ENCODE data around the gene CDH23. TPM values are rescaled to one million over a fixed set of nuclear protein-coding genes. Genes with fewer than 3 reads are reported as not detected.
A peak's percentile ranks its signal among the peaks of the same experiment; 100 is the strongest.

The CDH23 gene
- total RNA-seq, 1 donor from 2014 or later, result not detected

DNA sequence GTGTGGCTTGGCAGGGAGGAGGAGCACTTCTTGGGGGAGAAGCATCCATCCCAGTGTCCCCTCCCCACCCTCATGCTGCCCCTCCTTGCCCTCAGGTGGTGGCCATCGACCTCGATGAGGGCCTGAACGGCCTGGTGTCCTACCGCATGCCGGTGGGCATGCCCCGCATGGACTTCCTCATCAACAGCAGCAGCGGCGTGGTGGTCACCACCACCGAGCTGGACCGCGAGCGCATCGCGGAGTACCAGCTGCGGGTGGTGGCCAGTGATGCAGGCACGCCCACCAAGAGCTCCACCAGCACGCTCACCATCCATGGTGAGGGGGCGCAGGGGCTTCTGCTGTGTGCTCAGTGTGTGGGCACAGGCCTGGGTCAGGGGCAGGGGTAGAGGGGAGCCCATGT, 308.1 kb downstream of the CDH23 start:
- H3K9me3 Mint-ChIP-seq (ENCODE audit: low read depth), result no peaks in the 10 kb centered on the region
- H3K4me3 Mint-ChIP-seq (ENCODE audit: unreplicated experiment), result no peak overlapping the region
- TF ChIP-seq, protein P1, sequence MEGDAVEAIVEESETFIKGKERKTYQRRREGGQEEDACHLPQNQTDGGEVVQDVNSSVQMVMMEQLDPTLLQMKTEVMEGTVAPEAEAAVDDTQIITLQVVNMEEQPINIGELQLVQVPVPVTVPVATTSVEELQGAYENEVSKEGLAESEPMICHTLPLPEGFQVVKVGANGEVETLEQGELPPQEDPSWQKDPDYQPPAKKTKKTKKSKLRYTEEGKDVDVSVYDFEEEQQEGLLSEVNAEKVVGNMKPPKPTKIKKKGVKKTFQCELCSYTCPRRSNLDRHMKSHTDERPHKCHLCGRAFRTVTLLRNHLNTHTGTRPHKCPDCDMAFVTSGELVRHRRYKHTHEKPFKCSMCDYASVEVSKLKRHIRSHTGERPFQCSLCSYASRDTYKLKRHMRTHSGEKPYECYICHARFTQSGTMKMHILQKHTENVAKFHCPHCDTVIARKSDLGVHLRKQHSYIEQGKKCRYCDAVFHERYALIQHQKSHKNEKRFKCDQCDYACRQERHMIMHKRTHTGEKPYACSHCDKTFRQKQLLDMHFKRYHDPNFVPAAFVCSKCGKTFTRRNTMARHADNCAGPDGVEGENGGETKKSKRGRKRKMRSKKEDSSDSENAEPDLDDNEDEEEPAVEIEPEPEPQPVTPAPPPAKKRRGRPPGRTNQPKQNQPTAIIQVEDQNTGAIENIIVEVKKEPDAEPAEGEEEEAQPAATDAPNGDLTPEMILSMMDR (IDR thresholded peaks at IDR 0.05), result no peak
- no peaks in the 10 kb centered on the region for H3K36me3 Mint-ChIP-seq (ENCODE audit: low read depth)
- no peak for DNase-seq (ENCODE audit: low spot score)
- no peak overlapping the region for H3K27ac Mint-ChIP-seq (ENCODE audit: unreplicated experiment)
- H3K4me1 Mint-ChIP-seq (ENCODE audit: low read depth), result no peaks in the 10 kb centered on the region
- peaks cover 12% of the 10 kb centered on the region for H3K27me3 Mint-ChIP-seq (ENCODE audit: low read depth)

DNA sequence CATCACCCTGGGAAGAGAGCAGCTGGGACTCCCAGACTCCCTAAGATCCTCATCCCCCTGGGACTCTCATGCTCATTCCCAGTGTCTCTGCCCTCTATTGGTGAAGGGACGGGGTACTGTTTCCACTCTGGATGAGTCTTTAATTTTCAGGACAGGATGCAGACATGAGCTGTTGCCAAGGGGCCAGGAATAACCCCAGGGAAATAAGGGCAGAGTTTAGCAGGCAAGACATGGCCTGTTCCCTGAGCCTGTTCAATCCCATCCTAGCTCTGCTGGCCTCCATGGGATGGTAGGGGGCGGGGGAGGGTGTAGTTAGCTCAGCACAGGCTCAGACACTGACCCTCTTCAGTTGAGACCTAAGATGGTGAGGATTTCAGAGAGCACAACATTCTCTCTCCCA, 308.9 kb downstream of the CDH23 start:
- Mint-ChIP-seq H3K9me3 (ENCODE audit: low read depth) (no peaks in the 10 kb centered on the region), H3K36me3 (ENCODE audit: low read depth) (no peaks in the 10 kb centered on the region), H3K27ac (ENCODE audit: unreplicated experiment) (no peak overlapping the region), H3K4me1 (ENCODE audit: low read depth) (no peaks in the 10 kb centered on the region), H3K4me3 (ENCODE audit: unreplicated experiment) (no peak overlapping the region), H3K27me3 (ENCODE audit: low read depth) (peaks cover 16% of the 10 kb centered on the region)
- TF ChIP-seq, protein P1 (IDR thresholded peaks at IDR 0.05), result no peak
- no peak for DNase-seq (ENCODE audit: low spot score)

GRCh38 chr10:71706216-71707121, 309.7 kb downstream of the CDH23 start:
- Mint-ChIP-seq H3K4me3 (ENCODE audit: unreplicated experiment) (no peak overlapping the region), H3K27ac (ENCODE audit: unreplicated experiment) (no peak overlapping the region), H3K4me1 (ENCODE audit: low read depth) (no peaks in the 10 kb centered on the region), H3K36me3 (ENCODE audit: low read depth) (no peaks in the 10 kb centered on the region), H3K9me3 (ENCODE audit: low read depth) (no peaks in the 10 kb centered on the region), H3K27me3 (ENCODE audit: low read depth) (peaks cover 16% of the 10 kb centered on the region)
- TF ChIP-seq, protein P1 (IDR thresholded peaks at IDR 0.05), result no peak
- no peak for DNase-seq (ENCODE audit: low spot score)

GRCh38 chr10:71707240-71707789, 310.6 kb downstream of the CDH23 start:
- Mint-ChIP-seq H3K27ac (ENCODE audit: unreplicated experiment) (no peak overlapping the region), H3K4me3 (ENCODE audit: unreplicated experiment) (no peak overlapping the region), H3K27me3 (ENCODE audit: low read depth) (peaks cover 16% of the 10 kb centered on the region), H3K4me1 (ENCODE audit: low read depth) (no peaks in the 10 kb centered on the region), H3K9me3 (ENCODE audit: low read depth) (no peaks in the 10 kb centered on the region), H3K36me3 (ENCODE audit: low read depth) (no peaks in the 10 kb centered on the region)
- TF ChIP-seq, protein P1 (IDR thresholded peaks at IDR 0.05), result no peak
- no peak for DNase-seq (ENCODE audit: low spot score)

- DNase-seq (ENCODE audit: low spot score), result no peak
- no peaks in the 10 kb centered on the region for H3K36me3 Mint-ChIP-seq (ENCODE audit: low read depth)
- no peaks in the 10 kb centered on the region for H3K4me1 Mint-ChIP-seq (ENCODE audit: low read depth)
- H3K9me3 Mint-ChIP-seq (ENCODE audit: low read depth), result no peaks in the 10 kb centered on the region
- peaks cover 10% of the 10 kb centered on the region for H3K27me3 Mint-ChIP-seq (ENCODE audit: low read depth)
- TF ChIP-seq, protein P1 (IDR thresholded peaks at IDR 0.05), result peak; percentile 84
- no peak overlapping the region for H3K27ac Mint-ChIP-seq (ENCODE audit: unreplicated experiment)
- H3K4me3 Mint-ChIP-seq (ENCODE audit: unreplicated experiment), result no peak overlapping the region
Measured at GRCh38 chr10:71708301-71708703, 311.6 kb downstream of the CDH23 start.
